22Rv1 (cell line): ENCODE data around the gene MAST4.
A peak's percentile ranks its signal among the peaks of the same experiment; 100 is the strongest.

Experiments used
- H3K27ac ChIP-seq: fragments of 450-650 bp; 2 replicates; pipeline ENCODE4 v1.5.1; 2017
- ZFX ChIP-seq: fragments of 450-650 bp; IDR thresholded peaks from 2 replicates; pipeline ENCODE4 v1.6.1; 2017; ENCODE audit warnings: antibody characterized with exemption, borderline replicate concordance
- TF ChIP-seq, protein P1 (sequence below): fragments of 450-650 bp; IDR thresholded peaks from 2 replicates; pipeline ENCODE4 v1.5.1; 2017; ENCODE audit warnings: mild to moderate bottlenecking

Gene MAST4

DNA sequence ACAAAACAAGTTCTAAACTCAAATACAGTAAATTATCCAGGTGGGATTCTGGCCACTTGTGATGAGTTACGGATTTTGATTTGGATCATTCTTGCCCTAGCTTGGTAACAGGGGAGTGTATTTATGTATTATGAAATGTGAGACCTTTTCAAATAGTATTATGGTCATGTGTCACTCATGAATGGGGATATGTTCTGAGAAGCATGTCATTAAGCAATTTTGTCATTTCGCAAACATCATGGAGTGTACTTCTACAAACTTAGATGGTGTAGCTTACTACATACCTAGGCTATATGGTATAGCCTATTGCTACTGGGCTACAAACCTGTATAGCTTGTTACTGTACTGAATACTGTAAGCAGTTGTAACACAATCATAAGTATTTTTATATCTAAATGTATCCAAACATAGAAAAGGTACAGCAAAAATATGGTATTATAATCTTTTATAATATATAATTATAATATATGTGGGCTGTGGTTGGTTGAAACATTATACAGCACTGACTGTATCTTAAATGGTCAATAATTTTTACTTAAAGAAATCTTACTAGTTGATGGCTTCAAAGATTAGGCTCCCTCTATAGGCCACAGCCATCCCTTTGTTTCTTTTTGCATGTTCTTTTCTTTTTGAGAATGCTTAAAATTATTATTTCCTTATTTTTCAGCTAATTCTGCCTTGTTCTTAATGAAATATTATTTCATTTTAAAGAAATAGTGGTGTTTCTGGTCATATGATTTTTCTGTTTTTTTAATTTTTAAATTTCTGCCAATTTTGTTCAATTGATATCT is 128.4 kb downstream of the MAST4 start:
- no peak overlapping the region for H3K27ac ChIP-seq
- TF ChIP-seq ZFX, result no peak
- TF ChIP-seq, protein P1, sequence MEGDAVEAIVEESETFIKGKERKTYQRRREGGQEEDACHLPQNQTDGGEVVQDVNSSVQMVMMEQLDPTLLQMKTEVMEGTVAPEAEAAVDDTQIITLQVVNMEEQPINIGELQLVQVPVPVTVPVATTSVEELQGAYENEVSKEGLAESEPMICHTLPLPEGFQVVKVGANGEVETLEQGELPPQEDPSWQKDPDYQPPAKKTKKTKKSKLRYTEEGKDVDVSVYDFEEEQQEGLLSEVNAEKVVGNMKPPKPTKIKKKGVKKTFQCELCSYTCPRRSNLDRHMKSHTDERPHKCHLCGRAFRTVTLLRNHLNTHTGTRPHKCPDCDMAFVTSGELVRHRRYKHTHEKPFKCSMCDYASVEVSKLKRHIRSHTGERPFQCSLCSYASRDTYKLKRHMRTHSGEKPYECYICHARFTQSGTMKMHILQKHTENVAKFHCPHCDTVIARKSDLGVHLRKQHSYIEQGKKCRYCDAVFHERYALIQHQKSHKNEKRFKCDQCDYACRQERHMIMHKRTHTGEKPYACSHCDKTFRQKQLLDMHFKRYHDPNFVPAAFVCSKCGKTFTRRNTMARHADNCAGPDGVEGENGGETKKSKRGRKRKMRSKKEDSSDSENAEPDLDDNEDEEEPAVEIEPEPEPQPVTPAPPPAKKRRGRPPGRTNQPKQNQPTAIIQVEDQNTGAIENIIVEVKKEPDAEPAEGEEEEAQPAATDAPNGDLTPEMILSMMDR, result peak; percentile 14; the same call in 1 of the 2 replicates

DNA sequence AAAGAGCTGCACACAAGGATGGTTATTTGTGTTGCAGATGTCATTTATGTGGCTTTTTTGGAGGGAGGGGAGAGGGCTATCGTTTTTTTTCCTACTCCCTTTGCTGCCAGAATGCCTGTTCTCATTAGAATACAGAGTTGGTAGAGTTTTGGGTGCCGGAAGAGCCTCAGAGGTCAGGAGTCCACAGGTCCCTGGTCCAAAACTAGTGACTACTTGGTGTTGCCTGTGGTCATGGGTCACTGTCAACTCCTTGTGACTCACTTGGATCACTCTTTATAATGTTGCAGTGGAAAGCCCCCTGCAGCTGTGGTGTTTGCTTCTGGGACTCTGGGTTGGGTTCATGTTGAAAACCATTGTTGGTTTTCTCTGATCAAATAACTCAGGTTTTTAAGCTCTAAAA is 131.4 kb downstream of the MAST4 start:
- H3K27ac ChIP-seq, result no peak overlapping the region
- no peak for TF ChIP-seq ZFX
- TF ChIP-seq, protein P1, result no peak

DNA sequence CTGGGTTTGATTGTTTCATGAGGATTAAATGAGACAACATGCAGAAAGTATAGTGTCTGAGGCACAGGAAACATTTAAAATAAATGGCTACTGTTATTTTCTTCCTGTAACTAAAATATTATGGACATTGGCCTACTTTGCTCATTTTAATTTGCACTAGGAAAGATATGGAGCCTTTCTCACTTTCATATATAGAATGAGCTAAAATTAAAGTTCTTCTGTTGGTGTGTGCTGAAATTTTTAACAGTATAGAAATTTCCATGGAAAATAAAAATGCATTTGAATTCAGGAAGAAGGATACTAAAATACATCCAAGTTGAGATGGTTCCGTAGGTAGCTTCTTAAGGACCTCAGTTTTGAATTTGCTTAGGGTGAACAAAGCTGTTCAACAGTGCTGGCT is 131.9 kb downstream of the MAST4 start:
- no peak overlapping the region for H3K27ac ChIP-seq
- TF ChIP-seq, protein P1, result no peak
- no peak for TF ChIP-seq ZFX

DNA sequence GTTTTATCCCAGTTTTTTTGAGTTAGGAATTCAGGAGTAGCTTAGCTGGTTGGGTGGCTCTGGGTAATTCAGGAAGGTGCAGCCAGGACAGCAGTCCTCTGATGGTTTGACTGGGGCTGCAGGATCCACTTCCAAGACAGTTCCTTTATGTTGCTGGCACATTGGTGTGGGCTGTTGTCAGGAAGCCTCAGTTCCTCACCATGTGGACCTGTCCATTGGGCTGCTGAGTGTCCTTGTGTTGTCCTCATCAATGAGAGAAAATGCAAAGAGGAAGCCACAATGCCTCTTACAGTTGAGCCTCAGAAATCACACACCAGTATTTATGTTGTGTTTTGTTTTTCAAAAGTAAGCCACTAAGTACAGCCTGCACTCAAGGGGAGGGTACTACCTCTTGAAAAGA is 140.9 kb downstream of the MAST4 start:
- no peak overlapping the region for H3K27ac ChIP-seq
- TF ChIP-seq ZFX, result no peak
- TF ChIP-seq, protein P1, result no peak

DNA sequence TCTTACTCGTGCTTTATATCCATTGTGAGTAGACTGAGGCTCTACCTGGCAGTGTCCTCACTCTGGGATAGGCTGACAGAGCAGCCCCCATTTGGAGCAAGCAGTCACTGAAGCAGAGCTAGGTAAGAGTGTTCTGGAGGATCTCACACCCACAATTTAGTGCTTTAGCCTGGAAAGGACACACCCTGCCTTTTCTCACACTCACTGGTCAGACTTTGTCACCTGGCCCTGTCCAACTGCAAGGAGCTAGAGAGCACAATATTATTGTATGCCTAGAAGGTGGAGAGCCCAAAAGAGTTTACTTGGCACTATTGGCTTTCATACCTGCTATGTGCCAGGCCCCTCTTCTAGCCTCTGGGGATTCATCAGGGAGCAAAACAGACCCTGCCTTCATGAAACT is 141.9 kb downstream of the MAST4 start:
- no peak for TF ChIP-seq ZFX
- TF ChIP-seq, protein P1, result no peak
- no peak overlapping the region for H3K27ac ChIP-seq

DNA sequence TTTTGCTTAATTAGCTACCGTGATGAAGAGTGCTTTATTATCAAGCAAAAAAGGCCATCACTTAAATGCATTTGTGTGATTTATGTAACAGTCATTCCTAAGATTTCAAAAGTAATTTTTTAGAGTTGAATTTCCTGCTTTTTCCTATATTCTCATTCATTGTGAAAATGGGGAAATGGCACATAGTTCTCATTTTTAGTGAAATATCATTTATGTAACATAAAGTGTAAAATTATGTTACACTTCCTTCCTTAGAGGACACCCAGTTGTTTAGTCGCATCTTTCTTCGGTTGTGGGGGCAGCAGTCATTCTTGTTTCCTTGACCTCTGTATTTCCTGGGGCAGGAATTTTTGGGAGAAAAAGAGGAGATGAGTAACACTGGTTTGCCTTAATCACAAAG is 142.8 kb downstream of the MAST4 start:
- H3K27ac ChIP-seq, result no peak overlapping the region
- TF ChIP-seq ZFX, result no peak
- TF ChIP-seq, protein P1, result no peak

DNA sequence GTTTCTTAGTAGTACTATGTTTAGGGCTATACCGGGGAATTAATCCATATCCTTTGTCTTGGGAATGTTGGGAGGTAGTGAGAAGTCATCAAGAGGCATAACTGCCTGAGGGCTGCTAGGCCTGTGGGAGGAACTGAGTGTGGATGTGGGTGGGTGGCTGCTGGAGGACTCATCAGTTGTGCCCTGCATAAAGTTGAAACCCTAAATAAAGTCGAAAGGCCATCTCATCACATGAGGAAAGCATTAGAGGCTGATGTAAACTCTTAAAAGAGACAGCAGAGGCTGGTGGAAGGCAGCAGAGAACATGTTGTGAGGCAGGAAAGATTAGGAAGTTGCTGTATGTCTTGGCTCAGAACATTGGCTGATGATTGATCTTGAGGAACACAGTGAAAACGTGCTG is 143.8 kb downstream of the MAST4 start:
- no peak overlapping the region for H3K27ac ChIP-seq
- TF ChIP-seq, protein P1, result no peak
- TF ChIP-seq ZFX, result no peak
